ENCODE measurements around the gene FOXN4. TPM values are rescaled to one million over a fixed set of nuclear protein-coding genes. Genes with fewer than 3 reads are reported as not detected.

FOXN4 gene
- polyA plus RNA-seq, 1 experiment = not detected

DNA sequence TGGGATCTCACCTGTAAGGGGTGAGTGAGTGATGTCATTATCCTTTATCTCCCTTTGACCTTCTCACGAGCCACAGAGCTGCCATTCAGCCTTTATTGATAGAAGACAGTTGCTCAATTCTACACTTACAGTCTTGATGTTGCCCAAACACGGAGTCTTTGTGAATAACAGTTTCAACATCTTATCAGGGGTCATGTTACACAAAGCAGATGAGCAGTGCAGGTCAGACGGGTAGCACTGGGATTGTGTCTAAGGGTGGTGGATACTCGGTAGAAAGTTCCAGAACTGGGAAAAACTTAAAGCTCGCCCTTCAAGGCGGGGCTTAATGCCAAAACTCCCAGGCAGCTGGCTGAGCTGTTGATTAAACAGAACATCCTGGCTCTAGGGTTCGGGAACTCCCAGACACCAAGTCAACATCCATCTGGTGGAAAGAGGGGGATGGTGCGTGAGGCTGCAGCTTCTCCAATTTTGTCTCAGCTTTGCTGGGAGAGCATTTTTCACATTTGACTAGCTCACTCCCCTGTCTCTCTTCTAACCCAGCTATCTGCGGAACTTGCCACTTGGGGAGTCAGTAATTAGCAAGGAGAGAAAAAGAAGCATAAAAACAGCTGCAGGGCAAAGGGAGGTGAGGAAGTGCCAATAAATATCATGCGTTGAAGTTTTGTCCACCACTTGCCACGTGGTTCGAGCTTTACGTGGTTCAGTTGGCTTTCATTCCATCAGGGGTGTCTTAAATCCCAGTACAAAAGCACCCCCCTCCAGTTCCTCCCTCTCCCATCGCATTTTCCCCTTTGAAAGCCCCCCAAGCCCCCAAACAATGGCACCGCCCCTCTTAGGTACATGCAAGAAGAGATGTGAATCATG is 31.0 kb downstream of the FOXN4 start:
- H3K36me3 ChIP-seq (ENCODE audit: control insufficient read depth, insufficient read depth, low read length) = no peaks in the 10 kb centered on the region
- CTCF ChIA-PET = interaction anchor here (1.4 kb wide), 1 partner anchor 13 kb away, joined by 4 read pairs; no protein-coding TSS in a partner anchor
- TF ChIP-seq, protein P1, sequence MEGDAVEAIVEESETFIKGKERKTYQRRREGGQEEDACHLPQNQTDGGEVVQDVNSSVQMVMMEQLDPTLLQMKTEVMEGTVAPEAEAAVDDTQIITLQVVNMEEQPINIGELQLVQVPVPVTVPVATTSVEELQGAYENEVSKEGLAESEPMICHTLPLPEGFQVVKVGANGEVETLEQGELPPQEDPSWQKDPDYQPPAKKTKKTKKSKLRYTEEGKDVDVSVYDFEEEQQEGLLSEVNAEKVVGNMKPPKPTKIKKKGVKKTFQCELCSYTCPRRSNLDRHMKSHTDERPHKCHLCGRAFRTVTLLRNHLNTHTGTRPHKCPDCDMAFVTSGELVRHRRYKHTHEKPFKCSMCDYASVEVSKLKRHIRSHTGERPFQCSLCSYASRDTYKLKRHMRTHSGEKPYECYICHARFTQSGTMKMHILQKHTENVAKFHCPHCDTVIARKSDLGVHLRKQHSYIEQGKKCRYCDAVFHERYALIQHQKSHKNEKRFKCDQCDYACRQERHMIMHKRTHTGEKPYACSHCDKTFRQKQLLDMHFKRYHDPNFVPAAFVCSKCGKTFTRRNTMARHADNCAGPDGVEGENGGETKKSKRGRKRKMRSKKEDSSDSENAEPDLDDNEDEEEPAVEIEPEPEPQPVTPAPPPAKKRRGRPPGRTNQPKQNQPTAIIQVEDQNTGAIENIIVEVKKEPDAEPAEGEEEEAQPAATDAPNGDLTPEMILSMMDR (IDR thresholded peaks at IDR 0.05; ENCODE audit: insufficient read depth, low read depth, low read length) = no peak
- DNase-seq (ENCODE audit: low read depth) = no peak
- POLR2A ChIA-PET = no interaction called here
- no peak overlapping the region for H3K4me3 ChIP-seq (ENCODE audit: low read depth, low read length)
- H3K27me3 ChIP-seq (ENCODE audit: control insufficient read depth, insufficient read depth, low read length) = no peaks in the 10 kb centered on the region

DNA sequence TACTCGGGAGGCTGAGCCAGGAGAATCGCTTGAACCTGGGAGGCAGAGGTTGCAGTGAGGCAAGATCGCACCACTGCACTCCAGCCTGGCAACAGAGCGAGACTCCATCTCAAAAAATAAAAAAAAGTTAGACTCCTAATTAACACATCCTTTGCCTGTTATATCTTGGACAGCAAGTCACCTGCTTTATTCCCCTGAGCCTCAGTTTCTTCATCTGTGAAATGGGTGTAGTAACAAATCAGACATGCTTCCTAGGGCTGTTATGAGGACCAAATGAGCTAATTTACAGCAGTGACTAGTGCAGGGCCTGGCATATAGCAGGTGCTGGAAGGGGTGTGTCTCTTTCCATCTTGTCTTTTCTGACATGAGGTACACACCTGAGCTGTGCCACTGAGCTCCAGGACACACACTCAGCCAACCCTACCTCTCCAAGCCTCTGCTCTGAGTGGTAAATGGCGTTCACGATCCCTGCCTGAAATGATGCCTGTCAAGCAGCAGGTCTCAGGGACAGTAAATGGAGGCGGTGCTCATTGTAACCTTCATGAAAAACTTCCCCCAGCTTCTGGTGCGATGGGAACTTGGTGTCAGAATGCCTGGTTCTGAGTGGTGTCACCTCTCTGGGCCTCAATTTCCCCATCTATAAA is 31.7 kb downstream of the FOXN4 start:
- H3K4me3 ChIP-seq (ENCODE audit: low read depth, low read length) = no peak overlapping the region
- DNase-seq (ENCODE audit: low read depth) = no peak
- no peaks in the 10 kb centered on the region for H3K36me3 ChIP-seq (ENCODE audit: control insufficient read depth, insufficient read depth, low read length)
- POLR2A ChIA-PET = interaction anchor here (0.5 kb wide), 1 partner anchor 493 kb away, joined by 3 read pairs; no protein-coding TSS in a partner anchor
- CTCF ChIA-PET = interaction anchor here (1.4 kb wide), 1 partner anchor 12 kb away, joined by 4 read pairs; no protein-coding TSS in a partner anchor
- no peaks in the 10 kb centered on the region for H3K27me3 ChIP-seq (ENCODE audit: control insufficient read depth, insufficient read depth, low read length)
- TF ChIP-seq, protein P1 (IDR thresholded peaks at IDR 0.05; ENCODE audit: insufficient read depth, low read depth, low read length) = no peak

DNA sequence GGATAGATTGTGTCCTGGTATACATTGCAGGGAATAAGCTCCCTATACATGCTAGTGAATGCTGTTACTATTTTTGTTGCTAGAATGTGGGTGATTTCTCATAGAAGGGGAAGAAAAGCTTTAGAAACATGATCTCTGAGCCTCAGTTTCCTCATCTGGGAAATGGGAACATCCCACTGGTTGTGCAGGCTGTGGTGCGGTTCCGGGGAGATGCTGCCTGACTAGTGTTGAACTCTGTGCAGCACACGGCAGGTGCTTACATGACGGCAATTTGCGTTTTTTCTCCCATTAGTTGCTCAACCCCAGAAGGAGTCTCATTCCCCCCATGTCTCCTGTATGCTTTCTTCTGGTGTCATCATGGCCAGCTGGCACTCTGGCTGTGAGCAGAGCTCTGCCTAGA is 32.9 kb downstream of the FOXN4 start:
- ChIA-PET POLR2A (no interaction called here), CTCF (interaction anchor here (1.1 kb wide), 1 partner anchor 75 kb away, joined by 3 read pairs; no protein-coding TSS in a partner anchor)
- H3K4me3 ChIP-seq (ENCODE audit: low read depth, low read length) = no peak overlapping the region
- TF ChIP-seq, protein P1 (IDR thresholded peaks at IDR 0.05; ENCODE audit: insufficient read depth, low read depth, low read length) = no peak
- H3K36me3 ChIP-seq (ENCODE audit: control insufficient read depth, insufficient read depth, low read length) = no peaks in the 10 kb centered on the region
- no peaks in the 10 kb centered on the region for H3K27me3 ChIP-seq (ENCODE audit: control insufficient read depth, insufficient read depth, low read length)
- no peak for DNase-seq (ENCODE audit: low read depth)

DNA sequence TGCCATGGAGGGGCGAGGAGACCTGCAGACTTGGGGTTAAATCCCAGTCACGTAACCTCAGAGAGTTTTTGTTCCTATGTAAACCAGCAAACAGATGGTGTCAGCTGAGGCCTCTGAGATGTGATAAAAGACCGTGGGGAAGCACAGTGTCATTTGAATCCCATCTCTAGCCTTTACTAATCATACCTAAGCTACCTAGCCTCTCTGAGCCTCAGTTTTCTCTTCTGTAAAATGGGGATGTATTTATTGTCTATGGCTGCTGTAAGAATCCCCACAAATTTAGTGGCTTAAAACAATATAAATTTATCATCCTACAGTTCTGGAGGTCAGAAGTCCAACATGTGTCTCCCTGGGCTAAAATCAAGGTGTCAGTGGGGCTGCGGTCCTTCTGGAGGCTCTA is 33.9 kb downstream of the FOXN4 start:
- POLR2A ChIA-PET = no interaction called here
- CTCF ChIA-PET = interaction anchor here (2.3 kb wide), 1 partner anchor 10 kb away, joined by 8 read pairs; no protein-coding TSS in a partner anchor

More for the DNA sequence above, 33.9 kb downstream of the FOXN4 start:
- no peak overlapping the region for H3K4me3 ChIP-seq (ENCODE audit: low read depth, low read length)
- DNase-seq (ENCODE audit: low read depth) = no peak
- H3K27me3 ChIP-seq (ENCODE audit: control insufficient read depth, insufficient read depth, low read length) = no peaks in the 10 kb centered on the region
- no peaks in the 10 kb centered on the region for H3K36me3 ChIP-seq (ENCODE audit: control insufficient read depth, insufficient read depth, low read length)
- TF ChIP-seq, protein P1 (IDR thresholded peaks at IDR 0.05; ENCODE audit: insufficient read depth, low read depth, low read length) = no peak

Measured in BJ (cell line).